Natural killer cell (primary cell): ENCODE data around the gene GPSM1. TPM values are rescaled to one million over a fixed set of nuclear protein-coding genes. Genes with fewer than 3 reads are reported as not detected.
"Not testable (repeated sequence)": the region's sequence is repeated elsewhere in the genome, so short reads cannot be mapped to it uniquely, and the experiment has no call there.

Experiments
- ATAC-seq, 3 donors: fragments of 150-1000 bp in 2 of 3; fragments of 200-7000 bp in 1 of 3; cut with Tn5 transposase; 1 replicate in 1 of 3; 2 replicates in 2 of 3; pipeline ENCODE4 v1.10.0; 2021; ENCODE audit warnings: mild to moderate bottlenecking in 2 of 3, moderate library complexity in 2 of 3
- DNase-seq, 2 donors: peaks; one replicate each; pipeline versions ENCODE4 v3.0.0 to v3.0.0-alpha.2; 2013 to 2021; ENCODE audit warnings: mixed read lengths in 1 of 2
- H3K27ac ChIP-seq: one replicate; pipeline ENCODE4 v1.5.1; 2013; ENCODE audit warnings: mild to moderate bottlenecking, low read length
- H3K27me3 ChIP-seq: one replicate; pipeline ENCODE4 v1.6.1; 2013; ENCODE audit warnings: low read length; ENCODE audit not compliant: control insufficient read depth, insufficient read depth
- H3K36me3 ChIP-seq: one replicate; pipeline ENCODE4 v1.6.1; 2013; ENCODE audit warnings: low read length; ENCODE audit not compliant: control insufficient read depth, insufficient read depth
- H3K4me1 ChIP-seq: one replicate; pipeline ENCODE4 v1.6.1; 2013; ENCODE audit warnings: low read length; ENCODE audit not compliant: control insufficient read depth, insufficient read depth
- H3K4me3 ChIP-seq: one replicate; pipeline ENCODE4 v1.5.1; 2013; ENCODE audit warnings: low read length
- H3K9me3 ChIP-seq: one replicate; pipeline ENCODE4 v1.6.1; 2013; ENCODE audit warnings: low read length; ENCODE audit not compliant: control insufficient read depth, insufficient read depth
- H3K27ac Mint-ChIP-seq, 2 donors: one replicate each; pipeline ENCODE4 v1.8.0; 2022; ENCODE audit warnings: mild to moderate bottlenecking in 2 of 2, mixed read lengths in 2 of 2, moderate library complexity in 1 of 2
- H3K27me3 Mint-ChIP-seq, 2 donors: one replicate each; pipeline ENCODE4 v1.8.0; 2022; ENCODE audit warnings: low read depth in 2 of 2, mixed read lengths in 2 of 2
- H3K36me3 Mint-ChIP-seq: one replicate; pipeline ENCODE4 v1.8.0; 2022; ENCODE audit warnings: mixed read lengths
- H3K4me1 Mint-ChIP-seq, 2 donors: one replicate each; pipeline ENCODE4 v1.8.0; 2022; ENCODE audit warnings: mixed read lengths in 2 of 2
- H3K4me3 Mint-ChIP-seq: one replicate; pipeline ENCODE4 v1.8.0; 2022; ENCODE audit warnings: mild to moderate bottlenecking, moderate library complexity, mixed read lengths
- H3K9me3 Mint-ChIP-seq, 2 donors: one replicate each; pipeline ENCODE4 v1.8.0; 2022; ENCODE audit warnings: mixed read lengths in 2 of 2
- WGBS: methylation state at CpG from one replicate; pipeline ENCODE4 v1.1.7; 2013; ENCODE audit warnings: missing lambda C conversion rate; ENCODE audit not compliant: insufficient coverage; 5-methylcytosine and 5-hydroxymethylcytosine counted together
- intact Hi-C: fragments of 100-400 bp; cut with micrococcal nuclease; formaldehyde crosslinking; loops from one replicate; pipeline ENCODE4 v1.14.2; 2022
- total RNA-seq, 4 donors: library from RNA; stranded (reverse); fragments of 120-200 nt in 1 of 4; gene quantifications; one replicate each; pipeline versions ENCODE4 v1.2.3 to v1.2.4, GENCODE V29; 2013 to 2022
- TF ChIP-seq, protein P1 (sequence below): fragments of 200-600 bp; IDR thresholded peaks from one replicate; pipeline ENCODE4 v1.8.0; 2022; ENCODE audit warnings: antibody characterized with exemption

The GPSM1 gene
- total RNA-seq, 3 donors from 2014 or later (not counting 1 experiment from before 2014, with no cell fraction given) = 2.6 to 4.2 (median 3.4) TPM

DNA sequence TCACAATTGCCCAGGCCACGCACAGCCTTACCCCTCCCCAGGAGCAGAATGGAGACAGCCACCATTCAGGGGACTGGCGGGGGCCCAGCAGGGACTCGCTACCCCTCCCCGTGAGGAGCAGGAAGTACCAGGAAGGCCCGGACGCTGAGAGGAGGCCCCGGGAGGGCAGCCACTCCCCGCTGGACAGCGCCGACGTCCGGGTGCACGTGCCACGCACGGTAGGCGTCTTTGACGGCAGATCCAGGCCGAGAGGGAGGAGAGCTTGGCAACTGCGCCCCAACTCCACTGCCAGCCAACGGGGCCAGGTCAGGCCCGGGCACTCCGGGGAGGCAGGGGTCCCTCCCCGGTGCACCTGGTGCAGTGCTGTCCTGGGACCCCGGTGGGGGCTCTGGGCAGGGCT is 22.2 kb downstream of the GPSM1 start:
- intact Hi-C loops = no loop called here
- Mint-ChIP-seq H3K4me1 (no peaks in the 10 kb centered on the region), H3K4me3 (no peak overlapping the region), H3K9me3 (no peaks in the 10 kb centered on the region), H3K27ac (no peak overlapping the region), H3K27me3 (no peaks in the 10 kb centered on the region), H3K36me3 (no peaks in the 10 kb centered on the region)
- Histone ChIP-seq H3K9me3 (no peaks in the 10 kb centered on the region), H3K4me3 (no peak overlapping the region), H3K4me1 (no peaks in the 10 kb centered on the region), H3K27ac (no peak overlapping the region), H3K27me3 (no peaks in the 10 kb centered on the region), H3K36me3 (no peaks in the 10 kb centered on the region)
- ATAC-seq = no peak
- WGBS = 92% methylated on average over 24 of the region's 24 CpGs
- DNase-seq = no peak
- TF ChIP-seq, protein P1, sequence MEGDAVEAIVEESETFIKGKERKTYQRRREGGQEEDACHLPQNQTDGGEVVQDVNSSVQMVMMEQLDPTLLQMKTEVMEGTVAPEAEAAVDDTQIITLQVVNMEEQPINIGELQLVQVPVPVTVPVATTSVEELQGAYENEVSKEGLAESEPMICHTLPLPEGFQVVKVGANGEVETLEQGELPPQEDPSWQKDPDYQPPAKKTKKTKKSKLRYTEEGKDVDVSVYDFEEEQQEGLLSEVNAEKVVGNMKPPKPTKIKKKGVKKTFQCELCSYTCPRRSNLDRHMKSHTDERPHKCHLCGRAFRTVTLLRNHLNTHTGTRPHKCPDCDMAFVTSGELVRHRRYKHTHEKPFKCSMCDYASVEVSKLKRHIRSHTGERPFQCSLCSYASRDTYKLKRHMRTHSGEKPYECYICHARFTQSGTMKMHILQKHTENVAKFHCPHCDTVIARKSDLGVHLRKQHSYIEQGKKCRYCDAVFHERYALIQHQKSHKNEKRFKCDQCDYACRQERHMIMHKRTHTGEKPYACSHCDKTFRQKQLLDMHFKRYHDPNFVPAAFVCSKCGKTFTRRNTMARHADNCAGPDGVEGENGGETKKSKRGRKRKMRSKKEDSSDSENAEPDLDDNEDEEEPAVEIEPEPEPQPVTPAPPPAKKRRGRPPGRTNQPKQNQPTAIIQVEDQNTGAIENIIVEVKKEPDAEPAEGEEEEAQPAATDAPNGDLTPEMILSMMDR = no peak

DNA sequence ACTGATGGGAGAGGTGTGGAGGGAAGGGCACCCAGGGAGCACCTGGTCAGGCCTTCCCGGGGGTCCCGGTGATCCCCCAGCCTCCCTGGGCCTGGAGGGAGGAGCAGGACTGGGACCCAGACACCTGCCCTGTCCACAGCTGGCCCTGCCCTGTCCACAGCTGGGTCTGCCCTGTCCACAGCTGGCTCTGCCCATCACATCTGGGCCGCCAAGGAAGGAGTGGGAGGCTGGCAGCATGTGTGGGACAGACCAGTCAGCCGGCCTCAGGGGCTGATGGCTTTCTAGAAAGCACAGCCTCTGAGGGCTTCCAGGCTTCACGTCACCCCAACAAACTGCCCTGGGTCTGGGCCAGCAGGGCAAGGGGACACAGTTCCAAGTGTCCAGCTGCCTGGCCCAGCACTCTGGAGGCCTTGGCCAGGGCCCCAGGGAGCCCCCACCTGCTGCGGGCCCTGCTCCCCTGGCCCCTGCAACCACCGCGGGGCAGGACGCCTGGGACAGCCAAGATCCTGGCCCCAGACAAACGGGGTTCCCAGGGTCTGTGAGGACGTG is 24.0 kb downstream of the GPSM1 start:
- no peak for DNase-seq
- H3K9me3 Mint-ChIP-seq = no peaks in the 10 kb centered on the region
- H3K36me3 ChIP-seq = no peaks in the 10 kb centered on the region
- no peaks in the 10 kb centered on the region for H3K36me3 Mint-ChIP-seq
- H3K4me3 Mint-ChIP-seq = no peak overlapping the region
- no peak overlapping the region for H3K27ac Mint-ChIP-seq
- WGBS = 90% methylated on average over 11 of the region's 11 CpGs
- TF ChIP-seq, protein P1 = no peak
- no peaks in the 10 kb centered on the region for H3K27me3 Mint-ChIP-seq
- H3K9me3 ChIP-seq = no peaks in the 10 kb centered on the region
- intact Hi-C loops = no loop called here
- no peak for ATAC-seq
- no peak overlapping the region for H3K4me3 ChIP-seq
- no peaks in the 10 kb centered on the region for H3K27me3 ChIP-seq
- no peaks in the 10 kb centered on the region for H3K4me1 Mint-ChIP-seq
- no peak overlapping the region for H3K27ac ChIP-seq
- no peaks in the 10 kb centered on the region for H3K4me1 ChIP-seq

DNA sequence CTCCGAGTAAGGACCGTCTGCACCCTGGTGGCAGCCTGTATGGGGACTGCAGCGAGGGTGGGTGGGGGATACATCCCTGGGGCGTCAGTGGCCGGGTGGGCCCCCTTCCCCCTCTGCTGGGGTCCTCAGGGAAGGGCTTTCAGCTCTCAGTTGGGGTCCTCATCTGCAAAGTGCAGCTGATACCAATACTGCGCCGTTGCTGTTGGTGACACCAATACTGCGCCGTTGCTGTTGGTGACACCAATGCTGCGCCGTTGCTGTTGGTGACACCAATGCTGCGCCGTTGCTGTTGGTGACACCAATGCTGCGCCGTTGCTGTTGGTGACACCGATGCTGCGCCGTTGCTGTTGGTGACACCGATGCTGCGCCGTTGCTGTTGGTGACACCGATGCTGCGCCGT is 24.5 kb downstream of the GPSM1 start:
- H3K4me3 Mint-ChIP-seq, intact Hi-C loops, H3K27ac ChIP-seq, H3K9me3 Mint-ChIP-seq, ATAC-seq, H3K27me3 ChIP-seq, H3K27me3 Mint-ChIP-seq, H3K4me1 Mint-ChIP-seq, H3K9me3 ChIP-seq, H3K4me3 ChIP-seq, H3K4me1 ChIP-seq, H3K36me3 Mint-ChIP-seq, H3K36me3 ChIP-seq, H3K27ac Mint-ChIP-seq, DNase-seq: not testable (repeated sequence)
- WGBS = 94% methylated on average over 14 of the region's 24 CpGs

DNA sequence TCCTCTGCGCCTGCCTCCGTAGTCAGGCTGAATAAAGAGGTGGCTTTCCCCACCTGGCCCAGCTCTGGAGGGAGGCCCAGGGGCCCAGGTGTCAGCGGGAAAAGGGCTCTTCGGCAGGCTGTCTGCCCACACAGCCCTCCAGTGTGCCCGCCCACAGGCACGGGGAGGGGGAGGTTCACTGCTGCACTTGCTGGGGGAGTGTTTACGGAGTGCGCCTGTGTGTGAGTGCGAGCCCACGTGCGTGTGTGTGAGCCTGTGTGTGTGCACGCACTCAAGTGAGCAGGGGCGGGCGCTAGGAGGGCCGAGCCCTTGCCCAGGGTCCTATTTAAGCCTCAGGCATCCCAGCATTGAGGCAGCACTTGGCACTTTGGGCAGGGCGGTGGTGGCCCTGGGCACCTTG is 25.3 kb downstream of the GPSM1 start:
- Mint-ChIP-seq H3K9me3 (no peaks in the 10 kb centered on the region), H3K36me3 (no peaks in the 10 kb centered on the region), H3K4me1 (no peaks in the 10 kb centered on the region), H3K27me3 (no peaks in the 10 kb centered on the region), H3K27ac (no peak overlapping the region), H3K4me3 (no peak overlapping the region)
- no peak for ATAC-seq
- H3K9me3 ChIP-seq = no peaks in the 10 kb centered on the region
- no peak overlapping the region for H3K27ac ChIP-seq
- H3K4me1 ChIP-seq = no peaks in the 10 kb centered on the region
- TF ChIP-seq, protein P1 = no peak
- H3K27me3 ChIP-seq = no peaks in the 10 kb centered on the region
- no peak overlapping the region for H3K4me3 ChIP-seq
- WGBS = 85% methylated on average over 16 of the region's 16 CpGs
- no peak for DNase-seq
- intact Hi-C loops = no loop called here
- H3K36me3 ChIP-seq = no peaks in the 10 kb centered on the region
